ENCODE data around the gene CDADC1.

DNA sequence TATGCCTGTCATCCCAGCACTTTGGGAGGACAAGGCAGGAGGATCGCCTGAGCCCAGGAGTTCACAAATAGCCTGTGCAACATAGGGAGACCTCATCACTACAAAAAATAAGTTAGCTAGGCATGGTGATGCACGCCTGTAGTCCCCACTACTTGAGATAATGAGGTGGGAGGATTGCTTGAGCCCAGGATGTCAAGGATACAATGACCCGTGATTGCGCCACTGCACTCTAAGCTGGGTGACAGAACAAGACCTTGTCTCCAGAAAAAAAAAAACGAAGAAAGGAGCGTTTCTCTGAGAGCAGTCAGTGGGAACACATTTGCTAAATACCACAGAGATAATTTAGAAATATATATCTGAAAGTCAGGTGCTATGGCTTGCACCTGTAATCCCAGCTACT, 11.9 kb downstream of the CDADC1 start:
- TF ChIP-seq, protein P1, sequence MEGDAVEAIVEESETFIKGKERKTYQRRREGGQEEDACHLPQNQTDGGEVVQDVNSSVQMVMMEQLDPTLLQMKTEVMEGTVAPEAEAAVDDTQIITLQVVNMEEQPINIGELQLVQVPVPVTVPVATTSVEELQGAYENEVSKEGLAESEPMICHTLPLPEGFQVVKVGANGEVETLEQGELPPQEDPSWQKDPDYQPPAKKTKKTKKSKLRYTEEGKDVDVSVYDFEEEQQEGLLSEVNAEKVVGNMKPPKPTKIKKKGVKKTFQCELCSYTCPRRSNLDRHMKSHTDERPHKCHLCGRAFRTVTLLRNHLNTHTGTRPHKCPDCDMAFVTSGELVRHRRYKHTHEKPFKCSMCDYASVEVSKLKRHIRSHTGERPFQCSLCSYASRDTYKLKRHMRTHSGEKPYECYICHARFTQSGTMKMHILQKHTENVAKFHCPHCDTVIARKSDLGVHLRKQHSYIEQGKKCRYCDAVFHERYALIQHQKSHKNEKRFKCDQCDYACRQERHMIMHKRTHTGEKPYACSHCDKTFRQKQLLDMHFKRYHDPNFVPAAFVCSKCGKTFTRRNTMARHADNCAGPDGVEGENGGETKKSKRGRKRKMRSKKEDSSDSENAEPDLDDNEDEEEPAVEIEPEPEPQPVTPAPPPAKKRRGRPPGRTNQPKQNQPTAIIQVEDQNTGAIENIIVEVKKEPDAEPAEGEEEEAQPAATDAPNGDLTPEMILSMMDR (IDR thresholded peaks at IDR 0.05; ENCODE audit: low read depth, low read length) = no peak
- no peak for TF ChIP-seq EZH2phosphoT487 (IDR thresholded peaks at IDR 0.05; ENCODE audit: low read depth)

Data from OCI-LY3 (cell line).